Uterus (tissue), 2 donors: ENCODE data around the gene LCAT.

Experiments
- CTCF ChIP-seq, 4 experiments: fragments of 200-600 bp in 2 of 4; fragments of 450-650 bp in 2 of 4; sonication (generic) in 2 of 4; IDR thresholded peaks; one replicate each; pipeline ENCODE4 v1.5.1; 2016 to 2019; ENCODE audit warnings: antibody characterized with exemption in 4 of 4, mild to moderate bottlenecking in 2 of 4, moderate library complexity in 1 of 4
- POLR2A ChIP-seq, 2 donors: fragments of 450-650 bp; IDR thresholded peaks; one replicate each; pipeline ENCODE4 v1.6.1; 2016; ENCODE audit warnings: antibody characterized with exemption in 2 of 2, mild to moderate bottlenecking in 1 of 2, moderate library complexity in 1 of 2

GRCh38 chr16:67964477-67965131, 20.7 kb upstream of the LCAT start:
- TF ChIP-seq POLR2A (IDR thresholded peaks at IDR 0.05) (no peak), CTCF (IDR thresholded peaks at IDR 0.05) (no peak)
